ENCODE data around the gene YPEL2.

Gene YPEL2

DNA sequence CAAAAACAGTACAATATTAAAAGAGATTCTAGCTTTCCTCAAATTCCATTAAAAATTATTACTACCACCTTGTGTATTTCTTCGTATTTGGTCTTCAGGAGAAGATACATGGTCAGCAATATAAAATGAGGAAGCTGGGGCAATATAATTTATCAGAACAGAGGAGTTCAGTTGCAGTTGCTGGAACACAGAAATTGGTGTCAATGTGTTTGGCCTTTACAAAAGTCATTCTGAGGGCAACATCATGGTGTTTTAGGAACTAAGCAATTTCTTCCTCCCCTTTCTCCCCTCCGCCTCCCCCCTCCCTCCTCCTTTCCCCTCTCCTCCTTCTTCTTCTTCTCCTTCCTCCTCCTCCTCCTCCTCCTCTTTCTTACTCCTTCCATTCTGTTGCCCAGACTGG is 102.1 kb downstream of the YPEL2 start:
- no peak for DNase-seq (ENCODE audit: low read depth)

DNA sequence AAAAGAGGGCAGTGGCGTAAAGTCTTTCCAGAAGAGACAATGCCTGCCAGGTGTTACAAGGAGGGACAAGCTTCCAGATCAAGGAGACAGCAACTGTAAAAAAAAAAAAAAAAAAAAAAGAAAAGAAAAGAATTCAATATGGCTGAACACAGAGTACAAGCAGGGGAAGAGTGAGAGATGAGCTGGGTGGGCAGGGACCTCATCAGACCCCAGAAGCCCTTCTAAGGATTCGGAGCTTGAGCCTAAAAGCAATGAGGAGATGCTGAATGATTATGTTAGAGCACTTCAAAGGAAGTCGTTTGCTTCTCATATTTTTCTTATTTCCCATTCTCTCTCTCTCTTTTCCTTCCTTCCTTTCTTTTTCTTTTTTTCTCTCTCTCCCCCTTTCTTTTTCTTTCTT is 103.0 kb downstream of the YPEL2 start:
- no peak for DNase-seq (ENCODE audit: low read depth)

DNA sequence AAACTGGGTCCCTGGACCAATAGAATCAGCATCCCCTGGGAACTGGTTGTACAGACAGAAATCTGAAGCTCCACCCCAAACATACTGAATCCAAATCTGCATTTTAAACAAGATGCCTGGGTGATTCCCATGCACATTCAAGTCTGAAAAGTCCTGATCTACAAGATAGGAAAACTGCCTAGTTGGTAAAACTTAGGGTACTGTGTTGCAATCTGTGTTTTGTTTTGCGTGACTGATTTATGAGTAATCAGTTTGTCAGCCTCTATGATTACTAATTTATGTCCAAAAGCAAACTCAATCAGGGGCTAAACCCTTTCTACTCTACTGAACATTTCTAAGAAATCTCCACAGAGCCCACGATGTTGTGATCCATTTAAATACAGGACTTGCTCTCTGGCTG is 103.8 kb downstream of the YPEL2 start:
- DNase-seq (ENCODE audit: low read depth): no peak

DNA sequence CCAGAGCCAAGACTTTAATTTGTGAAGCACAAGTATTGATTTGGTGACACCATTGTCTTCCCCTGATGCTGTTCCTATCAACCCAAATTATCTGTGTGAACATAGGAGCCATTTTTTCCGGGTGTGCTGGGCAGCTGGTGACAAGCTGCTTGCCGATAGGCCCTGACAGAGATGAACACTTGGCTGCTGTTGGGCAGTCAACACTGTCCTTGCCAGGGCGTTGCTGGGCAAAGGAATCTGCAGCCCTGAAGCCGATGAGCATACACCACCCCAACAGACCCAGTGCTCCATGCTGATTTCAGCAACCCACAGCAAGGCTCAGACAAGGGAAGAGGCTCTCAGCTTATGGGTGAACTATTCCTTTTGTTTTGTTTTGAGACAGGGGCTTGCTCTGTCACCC is 105.4 kb downstream of the YPEL2 start:
- DNase-seq (ENCODE audit: low read depth): no peak

DNA sequence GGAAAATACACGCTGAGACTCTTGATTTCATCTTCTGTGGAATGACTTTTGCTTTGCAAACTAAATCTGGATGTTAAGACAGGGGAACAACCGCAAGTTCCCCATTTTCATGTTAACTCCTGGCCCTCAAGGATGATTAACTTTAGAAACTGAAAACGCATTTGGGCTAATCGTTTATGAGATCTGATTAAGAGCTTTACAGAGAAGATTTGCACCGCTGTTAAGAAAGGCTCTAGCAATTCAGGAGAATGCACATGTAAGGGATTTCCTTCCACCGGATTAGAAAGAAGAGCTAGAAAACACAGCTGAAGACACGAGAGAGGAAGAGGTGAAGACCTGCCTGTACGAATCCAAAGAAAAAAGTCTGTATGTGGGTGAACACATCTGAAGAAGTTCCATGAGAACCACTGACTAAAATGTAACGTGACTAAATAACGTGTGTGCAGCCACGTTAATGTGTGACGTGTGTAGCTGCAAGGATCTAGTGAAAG is 106.4 kb downstream of the YPEL2 start:
- DNase-seq (ENCODE audit: low read depth): no peak

DNA sequence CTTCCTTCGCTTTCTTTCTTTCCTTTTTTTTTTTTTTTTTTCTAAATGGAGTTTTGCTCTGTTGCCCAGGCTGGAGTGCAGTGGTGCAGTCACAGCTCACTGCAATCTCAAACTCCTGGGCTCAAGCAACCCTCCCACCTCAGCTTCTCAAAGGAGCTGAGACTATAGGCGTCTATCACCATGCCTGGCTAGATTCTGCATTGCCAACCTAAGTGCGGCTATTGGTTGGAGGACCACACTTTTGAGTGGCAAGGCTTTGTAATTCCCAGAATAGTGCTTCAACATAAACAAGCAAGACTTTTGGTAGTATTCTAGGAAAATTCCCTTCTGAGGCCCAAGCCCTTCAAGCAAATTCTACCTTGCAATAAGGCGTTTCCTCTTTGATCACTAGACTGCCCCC is 107.8 kb downstream of the YPEL2 start:
- DNase-seq (ENCODE audit: low read depth): no peak

DNA sequence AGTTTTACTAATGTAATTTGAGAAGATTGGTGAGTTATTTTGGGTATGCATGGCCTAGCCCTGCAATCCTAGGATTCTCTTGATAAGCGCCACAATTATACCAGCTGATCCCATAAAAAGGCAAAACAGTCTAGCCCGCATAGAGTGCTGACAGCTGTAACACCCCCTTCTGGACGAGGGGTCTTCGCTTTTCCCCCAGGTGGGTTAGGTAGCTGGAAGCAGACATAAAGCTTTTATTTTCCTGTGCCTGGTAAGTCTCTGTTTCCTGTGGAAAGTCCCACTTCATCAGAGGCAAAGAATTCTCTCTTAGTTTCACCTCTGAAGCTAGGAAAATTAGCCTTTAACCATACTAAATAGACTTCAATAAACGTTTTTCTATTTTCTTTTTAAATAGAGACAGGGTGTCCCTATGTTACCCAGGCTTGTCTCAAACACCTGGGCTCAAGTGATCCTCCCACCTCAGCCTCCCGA is 108.3 kb downstream of the YPEL2 start:
- DNase-seq (ENCODE audit: low read depth): no peak

DNA sequence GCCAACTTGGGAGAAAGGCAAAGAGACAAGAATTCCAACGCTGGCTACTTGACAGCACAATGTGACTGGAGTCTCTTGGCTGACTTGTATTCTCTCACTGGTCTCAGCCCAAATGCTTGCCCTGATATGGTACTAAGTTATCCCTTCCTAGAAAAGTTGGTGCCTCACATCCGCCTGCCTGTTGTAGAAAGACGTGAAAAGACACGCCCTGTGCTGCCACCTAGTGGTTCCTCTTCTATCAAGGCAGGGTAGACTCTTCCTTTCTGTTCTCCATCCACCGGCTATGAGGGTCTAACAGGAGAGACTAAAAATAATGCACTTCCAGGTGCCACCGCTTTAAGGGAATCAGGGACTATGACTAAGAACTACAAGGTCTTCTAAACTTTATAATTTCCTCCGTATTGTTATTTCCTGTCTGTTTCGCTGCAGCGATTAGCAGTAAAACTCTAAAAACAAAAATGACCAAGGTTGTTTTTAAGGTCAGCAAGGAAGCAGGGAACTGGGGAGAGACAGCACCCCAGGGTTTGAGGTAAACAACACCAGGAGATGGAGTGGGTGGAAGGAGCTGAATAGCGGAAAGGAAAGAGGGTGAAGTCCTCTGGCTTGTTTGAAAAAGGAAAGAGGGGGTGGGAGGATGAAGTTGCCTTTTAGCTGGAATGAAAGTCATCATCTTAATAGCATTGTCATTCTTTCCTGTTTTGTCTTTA is 109.5 kb downstream of the YPEL2 start:
- peak; percentile 80 for DNase-seq (ENCODE audit: low read depth)

DNA sequence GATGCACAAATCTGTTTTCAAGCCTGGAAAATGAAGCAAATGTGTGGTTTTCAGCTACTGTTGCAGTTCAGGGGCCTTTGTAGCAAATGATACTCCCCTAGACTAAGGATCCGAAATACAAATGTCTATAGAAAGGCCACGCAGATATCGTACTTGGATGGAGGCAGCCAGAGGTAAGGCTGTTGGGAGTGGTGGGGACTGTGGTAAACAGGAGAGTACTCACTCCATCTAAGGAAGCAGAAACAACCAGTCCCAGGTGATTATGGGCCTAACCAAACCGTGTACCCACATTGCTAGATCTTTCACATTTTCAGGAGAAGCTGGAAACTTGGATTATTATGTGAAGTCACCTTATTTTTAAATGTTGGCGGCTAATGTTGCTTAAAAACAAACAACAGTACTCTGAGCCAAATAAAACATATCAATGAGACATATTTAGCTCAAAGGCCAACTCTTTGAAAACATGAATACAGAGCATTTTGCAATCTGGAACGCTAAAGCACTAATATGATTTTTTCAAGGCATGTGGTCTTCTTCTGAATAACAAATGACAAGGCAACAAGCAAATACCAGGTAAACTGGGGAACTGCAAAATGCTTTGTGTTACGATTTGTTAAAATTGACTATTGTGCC is 110.1 kb downstream of the YPEL2 start:
- DNase-seq (ENCODE audit: low read depth): no peak

DNA sequence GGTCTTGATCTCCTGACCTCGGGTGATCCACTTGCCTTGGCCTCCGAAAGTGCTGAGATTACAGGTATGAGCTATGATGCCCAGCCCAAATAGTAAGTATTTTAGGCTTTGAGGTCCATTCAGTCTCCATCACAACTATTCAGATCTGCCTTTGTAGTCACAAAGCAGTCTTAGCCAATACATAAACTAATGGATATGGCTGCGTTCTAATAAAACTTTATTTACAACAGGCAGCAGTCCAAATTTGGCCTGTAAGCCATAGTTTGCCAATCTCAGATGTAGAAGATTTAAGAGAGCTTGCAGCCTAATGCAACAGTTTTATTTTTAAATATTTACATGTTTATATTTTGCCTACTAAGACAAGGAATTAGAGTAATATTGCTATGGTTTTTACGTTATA is 111.7 kb downstream of the YPEL2 start:
- DNase-seq (ENCODE audit: low read depth): no peak
